Measurements from ENCODE around the gene FLOT1.
"Not testable (repeated sequence)": the region's sequence is repeated elsewhere in the genome, so short reads cannot be mapped to it uniquely, and the experiment has no call there.

Gene FLOT1

GRCh38 chr6:30766461-30767157 lies 24.1 kb upstream of the FLOT1 start:
- FAIRE-seq = no peak

GRCh38 chr6:30765495-30765894 lies 23.0 kb upstream of the FLOT1 start:
- FAIRE-seq = not testable (repeated sequence)

GRCh38 chr6:30764490-30765043 lies 22.1 kb upstream of the FLOT1 start:
- not testable (repeated sequence) for FAIRE-seq

GRCh38 chr6:30763618-30764489 lies 21.4 kb upstream of the FLOT1 start:
- FAIRE-seq = no peak

- no peak for FAIRE-seq
Measured at GRCh38 chr6:30763155-30763617, 20.7 kb upstream of the FLOT1 start.

GRCh38 chr6:30761791-30762429 lies 19.4 kb upstream of the FLOT1 start:
- FAIRE-seq = no peak

GRCh38 chr6:30760549-30760948 lies 18.1 kb upstream of the FLOT1 start:
- no peak for FAIRE-seq

GRCh38 chr6:30759575-30760239 lies 17.2 kb upstream of the FLOT1 start:
- no peak for FAIRE-seq

- FAIRE-seq = no peak
Measured at GRCh38 chr6:30757261-30757904, 14.9 kb upstream of the FLOT1 start.

GRCh38 chr6:30756405-30757003 lies 14.0 kb upstream of the FLOT1 start:
- FAIRE-seq = not testable (repeated sequence)

- FAIRE-seq = no peak
Measured at GRCh38 chr6:30754631-30755030, 12.1 kb upstream of the FLOT1 start.

- no peak for FAIRE-seq
Measured at GRCh38 chr6:30752157-30752927, 9.9 kb upstream of the FLOT1 start.

GRCh38 chr6:30750379-30750668 lies 7.8 kb upstream of the FLOT1 start:
- no peak for FAIRE-seq

- FAIRE-seq = no peak
Measured at GRCh38 chr6:30749554-30750378, 7.3 kb upstream of the FLOT1 start.

GRCh38 chr6:30748851-30749540 lies 6.5 kb upstream of the FLOT1 start:
- no peak for FAIRE-seq

- FAIRE-seq = no peak
Measured at GRCh38 chr6:30747902-30748769, 5.6 kb upstream of the FLOT1 start.

- FAIRE-seq = no peak
Measured at GRCh38 chr6:30747300-30747687, 4.8 kb upstream of the FLOT1 start.

- no peak for FAIRE-seq
Measured at GRCh38 chr6:30744054-30744805, 1.7 kb upstream of the FLOT1 start, which contains the start of gene IER3. TSS of gene IER3 (minus strand) at chr6:30744547. CDS start at chr6:30744518, 29 bp downstream.

Data from A204.1 (cell line).